Cardiac fibroblast (primary cell): Measurements from ENCODE around the gene FAM163A.
"Not testable (repeated sequence)": the region's sequence is repeated elsewhere in the genome, so short reads cannot be mapped to it uniquely, and the experiment has no call there.

Experiments
- DNase-seq, 2 donors: peaks; one replicate each; pipeline versions ENCODE4 v3.0.0 to v3.0.0-alpha.2; 2010; ENCODE audit warnings: low read depth in 2 of 2
- H3K4me3 ChIP-seq, 2 donors: replicated peaks in 1 of 2; 1 replicate in 1 of 2; 2 replicates in 1 of 2; pipeline ENCODE4 v1.5.1; 2011; ENCODE audit warnings: low read depth in 2 of 2, low read length in 2 of 2, mild to moderate bottlenecking in 2 of 2, moderate library complexity in 1 of 2
- TF ChIP-seq, protein P1 (sequence below): IDR thresholded peaks from one replicate; pipeline ENCODE4 v1.5.1; 2011; ENCODE audit warnings: low read depth, mild to moderate bottlenecking, low read length, inconsistent platforms

FAM163A gene

DNA sequence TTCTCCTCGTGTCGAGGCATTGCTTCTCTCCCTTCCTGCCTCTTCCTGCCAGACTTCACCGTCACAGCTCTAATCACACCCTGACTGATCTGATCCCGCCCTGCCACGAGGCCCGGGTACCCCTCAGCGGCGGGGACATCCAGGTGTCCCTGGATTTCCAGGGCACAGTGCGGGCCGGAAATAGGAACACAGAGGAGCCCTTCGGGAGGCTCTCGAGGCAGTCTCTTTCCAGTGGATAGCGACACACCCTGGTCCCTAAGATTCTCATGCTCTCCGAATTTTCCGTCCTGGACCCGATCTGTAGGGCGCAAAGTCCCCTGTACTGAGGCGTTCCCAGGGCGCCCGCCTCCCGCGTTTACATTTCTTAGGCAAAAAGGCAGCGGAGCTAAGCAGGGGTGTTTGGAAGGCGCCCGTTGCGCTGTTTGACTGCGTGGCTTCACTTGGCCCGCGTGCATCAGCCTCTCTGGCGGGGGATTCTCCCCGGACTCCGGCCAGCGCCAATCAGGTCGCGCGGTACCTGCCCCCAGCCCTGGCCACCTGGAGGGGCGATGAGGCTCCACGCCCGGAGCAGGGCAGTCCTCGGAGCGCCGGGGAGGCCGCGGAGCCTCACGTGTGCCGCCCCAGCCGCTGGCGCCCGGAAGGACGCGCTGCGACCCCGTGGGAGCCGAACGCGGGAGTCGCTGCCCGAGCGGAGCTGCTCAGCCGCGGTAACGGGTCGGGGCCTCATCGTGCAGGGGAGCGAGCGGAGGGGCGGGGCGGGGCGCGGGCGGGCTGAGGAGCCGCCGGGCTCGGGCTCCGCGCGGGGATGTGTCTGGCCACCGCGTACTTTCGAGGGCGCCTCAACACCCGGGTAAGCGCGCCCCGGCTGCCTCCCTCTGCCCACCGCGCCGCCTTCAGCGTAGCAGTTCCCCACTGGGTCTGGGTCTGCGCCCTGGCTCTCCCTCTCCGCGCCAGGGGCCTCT, at the start of gene FAM163A:
Gene FAM163A (plus strand): TSS at position 575 of the 962 bp plus-strand sequence. CDS start 69,807 bp downstream, outside the sequence.
- no peak for DNase-seq
- H3K4me3 ChIP-seq, result no peak within 1 kb of the TSS

DNA sequence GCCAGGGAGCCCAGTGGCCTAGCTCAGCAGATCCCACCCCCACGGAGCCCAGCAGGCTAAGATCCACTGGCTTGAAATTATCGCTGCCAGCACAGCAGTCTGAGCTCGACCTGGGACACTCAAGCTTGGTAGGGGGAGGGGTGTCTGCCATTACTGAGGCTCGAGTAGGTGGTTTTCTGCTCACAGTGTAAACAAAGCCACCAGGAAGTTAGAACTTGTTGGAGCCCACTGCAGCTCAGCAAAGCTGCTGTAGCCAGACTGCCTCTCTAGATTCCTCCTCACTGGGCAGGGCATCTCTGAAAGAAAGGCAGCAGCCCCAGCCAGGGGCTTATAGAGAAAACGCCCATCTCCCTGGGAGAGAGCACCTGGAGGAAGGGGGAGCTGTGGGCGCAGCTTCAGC, 48.6 kb upstream of the FAM163A start:
- DNase-seq, H3K4me3 ChIP-seq: not testable (repeated sequence)

More for the DNA sequence above, at the start of gene FAM163A:
- TF ChIP-seq, protein P1, sequence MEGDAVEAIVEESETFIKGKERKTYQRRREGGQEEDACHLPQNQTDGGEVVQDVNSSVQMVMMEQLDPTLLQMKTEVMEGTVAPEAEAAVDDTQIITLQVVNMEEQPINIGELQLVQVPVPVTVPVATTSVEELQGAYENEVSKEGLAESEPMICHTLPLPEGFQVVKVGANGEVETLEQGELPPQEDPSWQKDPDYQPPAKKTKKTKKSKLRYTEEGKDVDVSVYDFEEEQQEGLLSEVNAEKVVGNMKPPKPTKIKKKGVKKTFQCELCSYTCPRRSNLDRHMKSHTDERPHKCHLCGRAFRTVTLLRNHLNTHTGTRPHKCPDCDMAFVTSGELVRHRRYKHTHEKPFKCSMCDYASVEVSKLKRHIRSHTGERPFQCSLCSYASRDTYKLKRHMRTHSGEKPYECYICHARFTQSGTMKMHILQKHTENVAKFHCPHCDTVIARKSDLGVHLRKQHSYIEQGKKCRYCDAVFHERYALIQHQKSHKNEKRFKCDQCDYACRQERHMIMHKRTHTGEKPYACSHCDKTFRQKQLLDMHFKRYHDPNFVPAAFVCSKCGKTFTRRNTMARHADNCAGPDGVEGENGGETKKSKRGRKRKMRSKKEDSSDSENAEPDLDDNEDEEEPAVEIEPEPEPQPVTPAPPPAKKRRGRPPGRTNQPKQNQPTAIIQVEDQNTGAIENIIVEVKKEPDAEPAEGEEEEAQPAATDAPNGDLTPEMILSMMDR, result no peak

DNA sequence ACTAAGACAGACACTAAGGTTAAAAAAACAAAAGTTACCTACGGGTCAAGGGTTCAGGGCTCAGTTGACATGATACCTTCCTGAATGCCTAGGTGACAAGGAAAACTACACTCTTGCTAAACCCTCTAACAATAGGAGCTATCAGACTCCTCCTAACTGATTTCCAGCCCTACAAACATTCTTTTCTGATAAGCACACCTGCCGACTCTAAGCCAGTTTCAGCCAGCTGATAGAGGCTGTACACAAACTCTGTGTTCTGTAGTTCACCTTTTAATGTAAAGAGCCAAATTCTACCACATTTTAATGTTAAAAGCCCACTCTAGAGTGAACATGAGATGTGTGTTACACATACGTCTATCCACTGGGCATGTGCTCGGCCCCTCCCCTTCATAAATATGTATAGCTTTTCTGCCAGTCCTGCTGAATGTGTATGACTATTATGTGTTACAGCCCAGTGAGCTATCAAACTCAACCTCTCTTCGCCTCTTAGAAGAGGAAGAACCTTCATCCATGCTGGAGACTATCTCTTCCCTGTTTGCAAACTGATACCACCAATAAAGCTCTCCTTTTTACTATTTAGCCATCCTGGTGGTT, 40.0 kb upstream of the FAM163A start:
- TF ChIP-seq, protein P1, result no peak
- no peak overlapping the region for H3K4me3 ChIP-seq
- DNase-seq, result no peak

DNA sequence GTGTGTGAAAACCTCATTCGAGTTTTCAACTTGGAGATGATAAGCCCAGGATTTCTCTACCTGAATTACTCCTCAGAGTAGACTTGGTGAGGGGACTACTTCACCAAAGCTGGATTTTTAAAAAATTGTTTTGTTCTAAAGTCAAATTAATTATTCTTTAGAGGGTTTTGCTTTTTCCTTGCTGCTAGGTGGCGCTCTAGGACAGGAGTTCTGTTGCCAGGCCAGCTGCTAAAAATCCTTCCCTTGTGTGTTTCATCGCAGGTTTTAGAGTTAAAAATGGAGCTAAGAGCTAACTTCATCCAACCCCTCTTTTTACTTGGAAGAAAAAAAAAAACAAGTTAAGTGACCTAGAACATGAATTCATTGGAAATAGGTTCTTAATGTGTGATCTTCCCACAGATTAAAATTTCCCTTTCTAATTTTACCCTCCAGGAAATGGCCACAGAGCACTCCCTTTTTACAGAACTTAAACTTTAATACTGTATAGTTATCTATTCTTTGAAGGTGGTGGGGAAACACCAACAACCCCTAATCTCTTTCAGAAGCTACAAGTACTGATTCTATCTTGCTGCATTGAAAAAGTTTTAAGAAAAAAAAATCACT, 36.7 kb upstream of the FAM163A start:
- no peak overlapping the region for H3K4me3 ChIP-seq
- peak; percentile 80 to 83 for DNase-seq
- TF ChIP-seq, protein P1, result peak; percentile 70

DNA sequence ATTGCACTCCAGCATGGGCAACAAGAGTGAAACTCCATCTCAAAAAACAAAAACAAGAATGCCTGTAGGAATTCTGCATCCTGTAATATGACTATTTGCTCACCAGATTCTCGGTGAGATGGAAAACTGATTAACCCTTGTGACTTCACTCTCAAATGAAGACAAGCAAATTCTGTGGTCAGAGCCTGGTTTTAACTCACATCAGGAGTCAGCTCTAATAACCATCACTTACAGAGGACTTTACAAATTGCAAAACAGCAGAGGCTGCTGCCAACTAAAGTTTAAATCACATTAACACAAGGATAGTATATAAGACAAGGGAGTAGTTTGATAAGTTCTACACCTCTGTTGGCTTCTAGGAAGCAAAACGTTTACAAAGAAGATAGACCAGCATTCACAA, 35.7 kb upstream of the FAM163A start:
- H3K4me3 ChIP-seq, result no peak overlapping the region
- no peak for DNase-seq
- TF ChIP-seq, protein P1, result no peak

DNA sequence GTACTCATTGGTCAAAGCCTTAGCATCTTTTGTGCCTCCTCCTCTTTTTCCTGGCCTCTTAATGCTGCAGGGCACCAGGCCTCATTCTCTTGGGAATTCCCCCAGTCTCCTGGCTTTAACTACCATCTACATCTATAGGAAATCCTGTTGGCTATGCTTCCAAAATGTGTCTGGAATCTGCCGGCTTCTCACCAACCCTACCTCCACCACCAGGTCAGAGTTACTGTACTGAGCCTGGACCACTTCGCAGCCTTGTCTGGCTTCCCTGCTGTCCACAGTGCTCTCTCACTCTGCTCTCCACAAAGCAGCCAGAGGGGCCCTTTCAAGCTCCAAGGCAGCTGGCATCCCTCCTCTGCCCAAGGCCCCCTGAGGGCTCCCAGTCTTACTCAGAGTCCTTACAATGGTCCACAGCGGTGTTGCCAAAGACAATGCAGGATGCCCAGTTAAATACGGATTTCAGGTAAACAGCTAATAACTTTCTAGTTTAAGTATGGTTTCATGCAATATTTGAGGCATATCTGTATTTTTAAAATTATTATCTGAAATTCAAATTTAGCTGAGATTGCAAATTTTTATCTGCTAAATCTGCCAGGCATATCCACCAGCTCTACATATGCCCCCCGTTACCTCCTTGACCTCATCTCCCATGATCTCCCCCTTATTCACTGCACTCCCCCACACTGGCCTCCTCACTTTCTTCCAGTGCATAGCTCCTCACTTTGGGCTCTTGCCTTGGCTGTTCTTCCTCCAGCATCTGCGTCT, 34.5 kb upstream of the FAM163A start:
- peak in 1 of 2 donors; percentile 25 for DNase-seq
- H3K4me3 ChIP-seq, result no peak overlapping the region
- TF ChIP-seq, protein P1, result no peak
